ENCODE data around the gene PEF1. TPM values are rescaled to one million over a fixed set of nuclear protein-coding genes. Genes with fewer than 3 reads are reported as not detected.

The PEF1 gene
- total and polyA plus RNA-seq, 2 of the 8 experiments (the other 6 are each of a cell fraction or from before 2014, with no cell fraction given): 35.2 to 69.2 TPM

- TF ChIP-seq PHF8 (conservative IDR thresholded peaks at IDR 0.05; ENCODE audit: low read depth, low read length) (no peak), CREB1 (IDR thresholded peaks at IDR 0.05) (no peak), GABPA (IDR thresholded peaks at IDR 0.05; ENCODE audit: borderline replicate concordance, insufficient read depth, low read length) (no peak), SP1 (IDR thresholded peaks at IDR 0.05; ENCODE audit: low read depth, low read length) (no peak), POLR2AphosphoS5 (IDR thresholded peaks at IDR 0.05; ENCODE audit: low read depth, low read length) (no peak), CTBP2 (IDR thresholded peaks at IDR 0.05; ENCODE audit: borderline replicate concordance, insufficient read depth, insufficient read length, low read length) (no peak), ATF2 (IDR thresholded peaks at IDR 0.05; ENCODE audit: low read length) (no peak)
Observed at GRCh38 chr1:31605908-31606427, 38.7 kb downstream of the PEF1 start (continued).
